WTC11 (cell line): ENCODE data around the gene GTF2H1.
"Not testable (repeated sequence)": the region's sequence is repeated elsewhere in the genome, so short reads cannot be mapped to it uniquely, and the experiment has no call there.

Source experiments
- ATF6 ChIP-seq: sonication (generic); formaldehyde crosslinking; IDR thresholded peaks from 2 replicates; pipeline ENCODE4 v1.8.1; 2023; ENCODE audit warnings: mild to moderate bottlenecking, missing genetic modification reagents
- CTCF ChIP-seq: fragments of 200-600 bp; IDR thresholded peaks from 2 replicates; pipeline ENCODE4 v1.8.0; 2022; ENCODE audit warnings: antibody characterized with exemption
- E2F4 ChIP-seq: sonication (generic); formaldehyde crosslinking; IDR thresholded peaks from 2 replicates; pipeline ENCODE4 v1.8.1; 2022; ENCODE audit warnings: low read depth, mild to moderate bottlenecking, moderate library complexity, missing genetic modification reagents, borderline replicate concordance
- E2F5 ChIP-seq: sonication (generic); formaldehyde crosslinking; IDR thresholded peaks from 2 replicates; pipeline ENCODE4 v1.8.1; 2022; ENCODE audit warnings: mild to moderate bottlenecking, moderate library complexity, missing genetic modification reagents
- JUN ChIP-seq: sonication (generic); formaldehyde crosslinking; IDR thresholded peaks from 2 replicates; pipeline ENCODE4 v1.8.0; 2023; ENCODE audit warnings: mild to moderate bottlenecking, missing genetic modification reagents
- MLX ChIP-seq: sonication (generic); formaldehyde crosslinking; IDR thresholded peaks from 2 replicates; pipeline ENCODE4 v1.8.1; 2023; ENCODE audit warnings: mild to moderate bottlenecking, missing genetic modification reagents, moderate library complexity
- MYBL2 ChIP-seq: sonication (generic); formaldehyde crosslinking; IDR thresholded peaks from 2 replicates; pipeline ENCODE4 v1.8.1; 2023; ENCODE audit warnings: mild to moderate bottlenecking, moderate library complexity, missing genetic modification reagents
- NFYB ChIP-seq: sonication (generic); formaldehyde crosslinking; conservative IDR thresholded peaks from 2 replicates; pipeline ENCODE4 v1.8.0; 2022; ENCODE audit warnings: low read depth, missing genetic modification reagents
- NR1H2 ChIP-seq: sonication (generic); formaldehyde crosslinking; IDR thresholded peaks from 2 replicates; pipeline ENCODE4 v1.9.0; 2021; ENCODE audit warnings: mild to moderate bottlenecking, moderate library complexity, missing genetic modification reagents
- SP1 ChIP-seq: sonication (generic); formaldehyde crosslinking; conservative IDR thresholded peaks from 2 replicates; pipeline ENCODE4 v1.8.1; 2022; ENCODE audit warnings: missing genetic modification reagents
- ZNF423 ChIP-seq: fragments of 250-450 bp; sonication (Bioruptor Pico); IDR thresholded peaks from 2 replicates; pipeline ENCODE4 v2.1.2; 2022; ENCODE audit warnings: mild to moderate bottlenecking, moderate library complexity

GRCh38 chr11:18323881-18324280 is 1.5 kb downstream of the GTF2H1 start:
- not testable (repeated sequence) for TF ChIP-seq CTCF; E2F5; ZNF423; NR1H2 (CRISPR knock-in tag); MYBL2 (CRISPR knock-in tag); SP1 (CRISPR knock-in tag); E2F4; ATF6 (CRISPR knock-in tag); NFYB; MLX; JUN (CRISPR knock-in tag)
